Measurements from ENCODE around the gene ANO1. TPM values are rescaled to one million over a fixed set of nuclear protein-coding genes. Genes with fewer than 3 reads are reported as not detected.
A peak's percentile ranks its signal among the peaks of the same experiment; 100 is the strongest.
"Not testable (repeated sequence)": the region's sequence is repeated elsewhere in the genome, so short reads cannot be mapped to it uniquely, and the experiment has no call there.

ANO1 gene
- 10 to 100 TPM in 1 of 2 donors, 1 to 10 TPM in 1; 9.8 to 14.2 TPM for total RNA-seq
- long read RNA-seq, partial matches to known transcripts = 1 of 2 reads
- long read RNA-seq, other reads (novel, unspliced or antisense) = 1 of 2 reads

DNA sequence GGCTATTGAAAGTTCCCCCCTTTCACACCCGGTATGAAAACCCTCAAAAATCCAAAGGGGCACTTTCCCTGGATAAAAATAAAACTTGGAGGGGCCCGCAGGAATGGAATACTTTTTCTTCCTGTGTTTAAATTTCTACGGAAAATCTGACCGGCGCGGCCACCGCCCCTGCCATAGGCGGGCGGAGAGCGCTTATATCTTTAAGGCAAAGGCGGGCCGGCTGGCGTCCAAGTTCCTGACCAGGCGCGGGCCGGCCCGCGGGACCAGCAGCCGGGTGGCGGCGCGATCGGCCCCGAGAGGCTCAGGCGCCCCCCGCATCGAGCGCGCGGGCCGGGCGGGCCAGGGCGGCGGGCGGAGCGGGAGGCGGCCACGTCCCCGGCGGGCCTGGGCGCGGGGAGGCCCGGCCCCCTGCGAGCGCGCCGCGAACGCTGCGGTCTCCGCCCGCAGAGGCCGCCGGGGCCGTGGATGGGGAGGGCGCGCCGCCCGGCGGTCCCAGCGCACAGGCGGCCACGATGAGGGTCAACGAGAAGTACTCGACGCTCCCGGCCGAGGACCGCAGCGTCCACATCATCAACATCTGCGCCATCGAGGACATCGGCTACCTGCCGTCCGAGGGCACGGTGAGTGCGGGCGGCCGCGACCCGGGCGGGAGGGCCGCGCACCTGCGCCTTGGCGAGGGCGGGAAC lies at the start of gene ANO1:
Gene ANO1, plus strand, starts transcription at position 223 of the 686 bp plus-strand sequence. Its CDS starts 290 bp downstream, at position 513.
- peak; percentile 25 to 55 for ATAC-seq
- DNase-seq = peak; percentile 60
- intact Hi-C loops (cut with DNase I) = no loop called here

DNA sequence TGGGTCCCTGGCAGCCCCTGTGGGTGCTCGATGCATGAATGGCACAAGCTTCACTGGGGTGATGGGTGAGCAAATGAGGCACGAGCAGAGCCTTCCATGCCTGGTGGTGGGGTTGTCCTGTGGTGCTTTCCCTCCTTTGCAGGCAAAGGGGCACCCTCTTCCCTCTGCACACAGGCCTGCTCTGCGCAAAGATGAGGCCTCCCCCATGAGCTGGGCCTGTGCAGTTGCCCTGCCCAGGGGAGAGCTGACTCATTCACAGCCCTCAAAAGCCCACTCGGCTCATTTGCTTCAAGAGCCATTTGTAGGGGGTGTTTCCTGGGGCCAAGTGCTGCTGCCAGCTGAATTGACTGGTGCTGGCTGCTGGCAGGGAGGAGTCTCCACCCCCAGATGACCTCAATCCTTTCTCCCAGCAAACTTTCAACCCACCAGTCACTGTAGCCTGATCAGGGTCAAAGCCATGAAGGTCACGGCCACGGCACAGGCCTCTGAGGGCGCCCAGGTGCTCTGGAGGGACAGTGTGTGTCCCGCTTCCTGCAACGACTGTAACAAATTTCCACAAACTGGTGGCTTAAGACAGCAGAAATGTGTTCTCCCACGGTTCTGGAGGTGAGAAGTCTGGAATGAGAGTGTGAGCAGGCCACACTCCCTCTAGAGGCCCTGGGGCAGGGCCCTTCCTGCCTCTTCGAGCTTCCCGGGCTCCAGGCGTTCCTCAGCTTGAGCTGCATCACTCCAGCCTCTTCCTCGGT lies 48.8 kb upstream of the ANO1 start:
- no peak for DNase-seq
- ATAC-seq = peak in 1 of 2 donors; percentile 48
- intact Hi-C loops (cut with DNase I) = no loop called here

DNA sequence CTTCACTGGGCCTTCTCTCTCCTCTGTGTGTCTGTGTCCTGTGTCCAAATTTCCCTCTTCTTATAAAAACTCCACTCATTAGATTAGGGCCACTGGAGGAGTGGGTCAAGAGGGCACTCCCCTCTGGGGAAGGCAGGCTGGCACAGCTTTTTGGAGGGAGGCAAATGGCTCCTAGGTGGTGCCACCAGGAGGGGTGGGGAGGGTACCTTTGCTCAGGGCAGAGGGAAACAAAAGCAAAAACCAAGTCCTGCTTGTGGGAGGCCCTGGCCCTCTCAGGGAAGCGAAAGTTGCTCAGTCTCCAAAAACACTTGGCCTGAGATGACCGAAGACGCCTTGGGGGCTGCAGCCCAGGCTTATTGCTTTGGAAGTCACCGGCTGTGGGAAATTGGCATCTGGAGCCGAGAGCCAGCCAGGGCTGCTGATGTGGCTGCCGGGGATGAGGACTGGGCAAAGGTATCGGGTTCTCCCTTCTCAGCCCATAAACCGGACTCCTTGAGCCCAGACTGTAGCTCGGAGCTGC lies 48.2 kb upstream of the ANO1 start:
- intact Hi-C loops (cut with DNase I) = no loop called here
- peak in 1 of 2 donors; percentile 41 for ATAC-seq
- no peak for DNase-seq

DNA sequence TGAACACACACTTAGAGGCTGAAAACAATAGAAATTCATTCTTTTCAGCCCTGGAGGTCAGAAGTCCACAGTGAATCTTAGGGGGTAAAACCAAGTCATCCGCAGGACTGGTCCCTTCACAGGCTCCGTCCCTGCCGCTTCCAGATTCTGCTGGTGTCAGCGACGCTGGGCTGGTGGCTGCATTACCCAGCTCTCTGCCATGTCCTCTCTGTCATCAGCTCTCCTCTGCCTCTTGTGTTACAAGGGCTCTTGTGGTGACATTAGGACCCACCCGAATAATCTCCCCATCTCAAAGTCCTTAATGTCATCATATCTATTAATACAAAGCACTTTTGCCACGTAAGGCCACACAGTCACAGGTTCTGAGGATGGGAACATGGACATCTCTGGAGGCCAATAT lies 47.7 kb upstream of the ANO1 start:
- intact Hi-C loops (cut with DNase I) = no loop called here
- DNase-seq (no peak), ATAC-seq (no peak)

DNA sequence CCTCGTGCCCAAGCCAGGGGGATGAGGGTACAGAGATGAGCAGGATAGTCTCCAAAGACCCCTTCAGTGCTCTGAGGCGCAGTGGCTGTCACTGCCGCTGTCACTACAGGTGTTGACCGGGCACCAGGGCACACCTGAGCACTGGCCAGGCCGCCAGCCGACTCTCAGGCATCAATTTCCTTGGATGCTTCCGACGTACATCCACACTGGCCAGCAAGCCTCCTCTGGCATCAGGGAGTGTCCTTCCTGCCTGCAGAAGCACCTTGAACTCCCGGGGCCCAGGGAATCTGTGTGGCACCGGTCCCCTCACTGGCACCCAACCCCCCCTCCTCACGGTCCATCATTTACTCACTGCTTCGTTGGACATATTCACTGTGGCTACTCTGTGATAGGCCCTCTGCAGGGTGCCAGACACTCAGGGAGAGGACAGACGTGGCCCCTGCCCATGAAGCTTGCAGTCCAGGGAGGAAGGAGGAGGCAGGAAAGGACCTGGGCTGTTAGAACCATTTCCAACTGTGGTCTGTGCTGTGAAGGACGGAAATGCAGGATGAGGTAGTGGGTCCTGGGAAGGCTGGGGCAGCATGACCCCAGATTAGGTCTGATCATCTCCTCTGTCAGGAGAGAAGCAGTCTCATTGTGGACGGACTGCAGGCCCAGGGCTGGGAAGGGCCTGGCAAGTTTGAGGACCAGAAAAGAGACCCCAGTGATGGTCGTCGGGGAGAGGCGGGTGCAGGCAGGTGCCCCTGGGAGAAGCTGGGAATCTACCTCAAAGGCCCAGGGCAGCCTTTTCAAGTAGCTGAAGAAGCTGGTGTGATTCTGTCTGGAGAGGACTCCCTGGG lies 46.3 kb upstream of the ANO1 start:
- DNase-seq (no peak), ATAC-seq (no peak)
- intact Hi-C loops (cut with DNase I) = no loop called here

DNA sequence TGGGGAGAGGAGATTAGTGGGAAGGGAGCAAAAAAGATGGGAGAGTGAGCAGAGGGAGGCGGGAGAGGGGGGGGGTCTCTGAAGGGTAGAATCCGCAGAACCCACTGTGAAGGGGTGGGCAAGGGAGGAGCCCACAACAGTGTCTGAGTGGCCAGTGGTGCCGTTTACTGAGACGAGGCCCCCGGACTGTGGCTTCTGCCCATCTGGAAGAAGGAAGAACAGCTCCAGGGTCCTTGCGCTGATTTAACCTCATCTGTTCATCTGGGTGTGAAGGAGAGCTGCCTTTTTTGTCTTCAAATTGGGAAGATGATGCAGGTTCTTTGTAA lies 45.7 kb upstream of the ANO1 start:
- DNase-seq = no peak
- intact Hi-C loops (cut with DNase I) = no loop called here
- no peak for ATAC-seq

DNA sequence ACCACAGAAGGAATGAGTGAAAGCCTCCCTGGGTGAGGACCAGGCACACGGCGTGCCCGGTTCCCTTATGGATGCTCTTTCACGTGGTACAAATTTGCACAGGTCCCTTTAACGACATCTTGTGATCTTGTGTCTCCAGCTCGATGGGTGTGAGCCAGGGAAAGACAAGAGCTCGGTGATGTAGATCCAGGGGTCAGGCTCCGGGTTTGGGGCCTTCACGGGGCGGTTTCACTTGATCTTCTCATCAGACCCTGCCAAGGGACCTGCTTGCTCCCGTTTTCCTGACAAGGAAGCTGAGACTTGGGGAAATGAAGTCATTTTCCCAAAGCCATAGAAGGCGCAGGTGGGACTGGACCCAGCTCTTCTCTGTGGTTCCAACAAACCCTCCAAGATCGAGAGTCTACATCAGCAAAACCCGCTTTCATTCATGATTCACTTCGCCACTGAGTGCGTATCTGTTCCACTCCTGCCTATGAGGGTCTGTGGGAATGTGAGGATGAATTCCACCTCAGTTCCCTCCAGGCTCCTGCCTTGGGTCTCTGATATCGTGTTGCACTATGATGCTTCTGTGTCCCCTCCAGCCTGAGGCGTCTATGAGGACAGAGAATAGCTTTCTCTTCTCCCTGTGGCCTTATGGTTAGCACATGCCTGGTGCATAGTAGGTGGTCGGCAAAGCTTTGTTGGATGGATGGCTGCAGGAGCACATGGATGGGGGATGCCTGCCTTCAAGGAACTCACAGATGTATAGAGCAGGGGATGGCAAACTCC lies 45.0 kb upstream of the ANO1 start:
- intact Hi-C loops (cut with DNase I) = no loop called here
- ATAC-seq = no peak
- DNase-seq = no peak

DNA sequence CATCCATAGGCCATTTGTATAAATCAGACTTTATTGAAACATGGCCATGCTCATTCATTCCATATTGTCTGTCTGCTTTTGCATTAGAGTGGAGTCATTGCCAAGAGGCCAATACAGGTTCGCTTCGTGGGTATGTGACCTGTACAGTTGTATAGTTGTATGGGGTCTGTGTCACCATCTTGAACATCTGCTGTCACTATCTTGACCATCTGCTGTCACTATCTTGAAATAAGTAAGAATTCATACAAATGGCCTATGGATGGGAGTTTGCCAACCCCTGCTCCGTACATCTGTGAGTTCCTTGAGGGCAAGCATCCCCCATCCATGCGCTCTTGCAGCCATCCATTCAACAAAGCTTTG lies 44.4 kb upstream of the ANO1 start:
- DNase-seq (no peak), ATAC-seq (no peak)
- intact Hi-C loops (cut with DNase I) = no loop called here

DNA sequence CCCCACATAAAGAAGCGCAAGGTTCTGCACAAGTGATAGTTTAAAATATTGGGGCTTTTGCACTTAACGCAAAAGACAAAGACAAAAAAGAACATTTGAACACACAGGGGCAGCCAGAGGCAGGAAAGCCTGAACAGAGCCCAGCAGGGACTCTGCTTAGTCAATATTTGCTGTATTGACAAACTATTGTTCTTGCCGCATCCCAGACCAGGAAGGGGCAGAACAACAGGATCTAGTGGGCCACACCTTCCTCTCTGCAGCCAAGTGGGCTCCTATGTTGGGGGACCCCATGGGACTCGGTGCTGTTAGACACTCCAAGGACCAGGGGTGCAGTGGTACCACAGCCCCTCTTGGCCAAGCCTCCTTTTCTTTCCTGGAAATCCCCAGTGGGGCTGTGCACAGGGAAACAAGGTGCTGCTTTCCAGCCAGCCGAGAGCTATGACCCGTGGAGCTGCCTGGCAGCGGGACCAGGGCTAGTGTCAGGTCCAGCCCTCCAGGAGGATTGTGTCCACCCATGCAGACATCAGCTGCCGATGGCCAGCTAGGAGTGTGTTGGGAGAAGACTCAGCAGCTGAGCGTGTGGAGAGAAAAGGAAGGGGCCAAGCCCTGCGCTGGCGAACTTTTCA lies 43.3 kb upstream of the ANO1 start:
- intact Hi-C loops (cut with DNase I) = no loop called here
- DNase-seq (no peak), ATAC-seq (no peak)

DNA sequence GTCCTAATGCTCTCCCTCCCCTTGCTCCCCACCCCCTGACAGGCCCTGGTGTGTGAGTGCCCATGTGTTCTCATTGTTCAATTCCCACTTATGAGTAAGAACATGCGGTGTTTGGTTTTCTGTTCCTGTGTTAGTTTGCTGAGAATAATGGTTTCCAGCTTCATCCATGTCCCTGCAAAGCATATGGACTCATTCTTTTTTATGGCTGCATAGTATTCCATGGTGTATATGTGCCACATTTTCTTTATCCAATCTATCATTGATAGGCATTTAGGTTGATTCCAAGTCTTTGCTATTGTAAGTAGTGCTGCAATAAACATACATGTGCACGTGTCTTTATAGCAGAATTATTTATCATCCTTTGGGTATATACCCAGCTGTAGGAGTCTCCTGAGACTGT lies 42.5 kb upstream of the ANO1 start:
- DNase-seq; ATAC-seq; intact Hi-C loops (cut with DNase I): not testable (repeated sequence)

DNA sequence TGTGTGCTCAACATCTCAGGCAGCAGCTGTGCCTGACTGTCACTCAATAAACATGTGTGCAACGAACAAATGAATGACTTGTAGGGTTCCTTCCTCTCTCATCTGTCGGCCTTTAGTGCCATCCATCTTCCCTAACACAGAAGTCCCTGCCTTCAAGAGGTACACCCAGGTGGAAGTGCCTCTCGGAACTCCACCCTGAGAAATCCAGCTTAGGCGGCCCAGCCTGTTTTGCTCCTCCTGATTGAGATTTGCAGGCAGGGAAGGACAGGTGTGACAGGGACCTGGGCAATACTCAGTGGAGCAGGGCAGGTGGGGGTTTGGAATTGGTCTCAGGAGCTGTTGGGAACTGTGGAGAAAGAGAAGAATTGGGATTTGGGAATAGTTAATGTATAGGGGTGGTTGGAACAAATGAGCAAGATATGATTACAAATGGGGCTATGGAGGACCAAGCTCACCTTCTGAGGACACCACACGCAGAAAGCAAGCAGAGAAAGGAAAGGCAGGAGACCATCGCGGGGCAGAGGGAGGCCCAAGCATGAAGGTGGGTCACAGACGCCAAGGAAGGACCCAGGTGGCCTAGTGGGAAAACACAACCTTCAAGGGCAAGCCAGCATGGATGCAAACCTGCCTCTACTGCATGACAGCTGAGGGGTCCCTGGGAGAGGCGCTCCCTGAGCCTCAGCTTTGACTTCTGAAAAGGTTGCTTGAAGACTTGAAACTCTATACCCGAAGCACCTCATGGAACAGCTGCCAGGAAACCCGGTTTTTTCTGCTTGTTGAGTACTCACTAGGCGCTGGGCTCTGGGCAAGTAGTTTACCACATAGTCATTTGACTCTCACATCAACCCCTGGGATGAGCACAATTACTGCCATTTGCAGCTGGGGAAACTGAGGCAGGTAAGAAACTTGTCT lies 40.9 kb upstream of the ANO1 start:
- no peak for DNase-seq
- intact Hi-C loops (cut with DNase I) = no loop called here
- no peak for ATAC-seq

DNA sequence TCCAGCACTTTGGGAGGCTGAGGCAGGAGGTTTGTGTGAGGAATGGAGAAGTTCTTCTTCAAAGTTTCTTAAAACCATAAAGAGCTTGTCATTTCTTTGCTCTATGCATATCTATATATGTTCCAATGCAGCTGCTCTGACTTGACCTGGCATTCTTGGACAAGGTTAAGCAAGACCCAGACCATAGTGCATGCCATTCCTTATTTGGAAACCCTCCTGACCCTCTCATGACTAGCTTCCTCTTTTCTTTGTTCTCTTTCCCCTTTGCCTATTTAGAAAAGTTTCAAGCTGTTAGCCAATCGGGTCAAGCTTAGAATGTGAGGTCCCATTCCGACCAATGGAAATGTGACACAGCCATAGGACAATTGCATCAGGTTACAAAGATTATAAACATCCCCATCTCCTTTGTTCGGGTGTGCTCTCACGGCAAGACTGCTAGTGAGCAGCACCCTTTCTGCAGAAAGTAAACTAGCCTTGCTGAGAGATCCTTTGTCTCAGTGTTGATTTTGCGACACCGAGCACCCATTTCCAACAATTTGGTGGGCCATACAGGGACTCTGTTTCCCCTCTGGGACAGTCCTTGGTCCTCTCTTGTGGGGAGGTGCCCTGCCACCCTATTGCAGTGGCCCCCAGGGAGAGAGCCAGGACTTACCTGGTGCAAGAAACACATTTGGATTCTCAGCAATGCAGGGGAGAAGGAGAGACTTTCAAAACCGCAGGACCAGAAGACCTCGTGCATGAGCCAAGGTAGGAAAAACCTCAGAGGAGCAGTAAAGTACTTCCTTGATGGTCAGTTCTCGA lies 39.9 kb upstream of the ANO1 start:
- DNase-seq (no peak), ATAC-seq (no peak)
- intact Hi-C loops (cut with DNase I) = no loop called here

DNA sequence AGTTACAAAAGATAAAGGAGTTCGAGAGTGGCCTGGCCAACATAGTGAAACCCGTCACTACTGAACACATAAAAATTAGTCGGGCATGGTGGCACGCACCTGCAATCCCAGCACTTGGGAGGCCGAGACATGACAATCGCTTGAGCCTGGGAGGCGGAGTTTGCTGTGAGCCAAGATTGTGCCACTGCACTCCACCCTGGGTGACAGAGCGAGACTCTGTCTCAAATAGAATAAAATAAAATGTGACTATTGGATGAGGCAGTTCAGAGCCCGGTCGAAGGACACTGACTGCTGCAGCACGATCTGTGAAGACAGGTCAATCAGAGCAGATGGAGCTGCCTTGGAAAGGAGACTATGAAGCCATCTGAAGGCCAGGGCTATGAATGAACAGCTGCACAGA lies 37.7 kb upstream of the ANO1 start:
- DNase-seq (no peak), ATAC-seq (no peak)
- intact Hi-C loops (cut with DNase I) = no loop called here

DNA sequence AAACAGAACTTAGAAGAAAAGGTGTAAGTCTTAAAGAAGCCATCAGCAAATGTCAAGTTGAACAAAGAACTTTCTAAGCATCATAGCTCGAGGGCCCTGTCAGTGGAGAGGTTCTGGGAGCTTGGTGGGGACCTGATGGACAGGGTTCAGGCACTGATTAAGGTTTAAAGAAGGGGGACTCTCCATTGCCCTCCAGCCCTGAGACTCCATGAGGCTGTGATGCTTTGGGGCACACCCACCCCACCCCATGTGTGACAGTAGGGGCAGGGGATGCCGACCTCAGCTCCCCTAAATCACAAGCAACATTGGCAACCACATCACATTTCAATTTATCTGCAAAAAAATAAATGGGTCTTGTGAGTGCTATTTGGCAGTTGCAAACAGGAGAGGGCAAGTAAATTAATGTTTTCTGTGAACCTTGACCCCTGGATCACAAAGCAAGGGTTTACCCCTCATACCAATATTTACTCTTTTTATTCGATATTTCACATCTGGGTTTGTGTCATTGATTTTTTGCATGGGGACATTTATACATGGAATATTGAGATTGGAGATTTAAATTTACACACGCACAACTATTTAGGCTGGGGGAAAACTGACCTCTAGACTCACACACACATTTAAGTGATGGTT lies 37.1 kb upstream of the ANO1 start:
- DNase-seq (no peak), ATAC-seq (no peak)
- intact Hi-C loops (cut with DNase I) = no loop called here

DNA sequence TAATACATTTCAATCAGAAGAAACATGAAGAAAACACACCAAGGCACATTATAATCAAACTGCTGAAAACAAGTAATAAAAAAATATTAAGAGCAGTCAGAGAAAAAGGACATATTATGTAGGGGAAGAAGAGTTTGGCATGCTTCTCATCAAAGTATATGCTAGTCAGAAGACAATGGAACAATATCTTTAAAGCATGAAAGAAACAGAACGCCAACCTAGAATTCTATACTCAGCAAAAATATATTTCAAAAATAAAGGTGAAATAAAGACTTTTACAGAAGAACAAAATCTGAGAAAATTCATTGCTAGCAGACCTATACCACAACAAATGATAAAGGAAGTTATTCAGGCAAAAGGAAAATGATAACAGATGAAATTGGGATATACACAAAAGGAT lies 34.6 kb upstream of the ANO1 start:
- intact Hi-C loops (cut with DNase I) = no loop called here
- no peak for DNase-seq
- ATAC-seq = no peak

DNA sequence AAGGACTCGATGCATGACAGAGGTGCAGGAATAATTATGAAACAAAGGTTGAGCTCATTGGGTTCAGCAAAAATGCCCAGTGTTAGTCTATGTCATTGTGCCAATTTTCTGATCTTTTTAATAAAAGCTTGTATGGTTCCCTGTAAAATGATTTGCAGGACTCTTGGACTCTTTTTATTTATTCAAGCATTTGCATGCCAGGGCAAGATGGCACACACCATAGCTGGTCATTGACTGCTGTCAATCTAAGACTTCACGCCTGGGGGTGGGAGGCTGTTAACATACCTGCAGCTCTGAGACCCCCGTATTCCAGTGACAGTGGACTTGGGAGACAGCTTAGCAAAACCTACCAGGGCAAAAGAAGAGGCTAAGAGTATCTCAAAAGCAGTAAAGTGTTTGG lies 32.0 kb upstream of the ANO1 start:
- no peak for DNase-seq
- ATAC-seq = no peak
- intact Hi-C loops (cut with DNase I) = no loop called here

Measured in left cardiac atrium (tissue), 4 donors.